ENCODE measurements around the gene ROR2. TPM values are rescaled to one million over a fixed set of nuclear protein-coding genes. Genes with fewer than 3 reads are reported as not detected.

Gene ROR2
- total RNA-seq, 2 donors from 2014 or later: 4.0 to 5.4 TPM

DNA sequence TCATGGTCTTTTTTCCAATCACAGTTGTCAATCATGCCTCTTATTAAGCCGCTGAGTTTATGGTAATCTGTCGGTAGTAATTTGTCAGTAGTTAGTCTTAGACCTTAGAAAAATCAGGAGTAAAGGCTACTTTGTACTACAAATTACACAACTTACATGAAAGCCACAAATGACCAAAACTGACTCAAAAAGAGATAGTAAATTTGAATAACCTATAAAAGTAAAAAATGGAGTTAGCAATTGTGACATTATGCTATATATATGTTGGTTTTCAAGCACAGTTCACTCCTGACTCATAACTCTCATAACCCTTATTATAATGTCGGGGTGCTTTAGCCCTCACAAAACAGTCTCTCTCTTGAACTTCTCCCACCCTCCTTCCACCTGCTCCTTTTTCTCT lies 251.8 kb downstream of the ROR2 start:
- H3K36me3 ChIP-seq (replicated peaks in 1 of 2; ENCODE audit: insufficient read depth in 1 of 2, low read depth in 2 of 2): no peaks in the 10 kb centered on the region
- DNase-seq (no peak), ATAC-seq (no peak)
- no peaks in the 10 kb centered on the region for H3K4me1 ChIP-seq
- intact Hi-C loops (cut with DNase I): no loop called here
- H3K9me3 ChIP-seq: no peaks in the 10 kb centered on the region
- H3K27me3 ChIP-seq: no peaks in the 10 kb centered on the region
- TF ChIP-seq POLR2A (IDR thresholded peaks at IDR 0.05): no peak
- TF ChIP-seq, protein P1, sequence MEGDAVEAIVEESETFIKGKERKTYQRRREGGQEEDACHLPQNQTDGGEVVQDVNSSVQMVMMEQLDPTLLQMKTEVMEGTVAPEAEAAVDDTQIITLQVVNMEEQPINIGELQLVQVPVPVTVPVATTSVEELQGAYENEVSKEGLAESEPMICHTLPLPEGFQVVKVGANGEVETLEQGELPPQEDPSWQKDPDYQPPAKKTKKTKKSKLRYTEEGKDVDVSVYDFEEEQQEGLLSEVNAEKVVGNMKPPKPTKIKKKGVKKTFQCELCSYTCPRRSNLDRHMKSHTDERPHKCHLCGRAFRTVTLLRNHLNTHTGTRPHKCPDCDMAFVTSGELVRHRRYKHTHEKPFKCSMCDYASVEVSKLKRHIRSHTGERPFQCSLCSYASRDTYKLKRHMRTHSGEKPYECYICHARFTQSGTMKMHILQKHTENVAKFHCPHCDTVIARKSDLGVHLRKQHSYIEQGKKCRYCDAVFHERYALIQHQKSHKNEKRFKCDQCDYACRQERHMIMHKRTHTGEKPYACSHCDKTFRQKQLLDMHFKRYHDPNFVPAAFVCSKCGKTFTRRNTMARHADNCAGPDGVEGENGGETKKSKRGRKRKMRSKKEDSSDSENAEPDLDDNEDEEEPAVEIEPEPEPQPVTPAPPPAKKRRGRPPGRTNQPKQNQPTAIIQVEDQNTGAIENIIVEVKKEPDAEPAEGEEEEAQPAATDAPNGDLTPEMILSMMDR (IDR thresholded peaks at IDR 0.05): no peak
- no peak overlapping the region for H3K4me3 ChIP-seq
- H3K27ac ChIP-seq: no peak overlapping the region
- 77 to 78% methylated on average over 3 of the region's 3 CpGs for WGBS, 2 donors

- DNase-seq: no peak
Measured at GRCh38 chr9:91697201-91697600, 252.8 kb downstream of the ROR2 start.

DNA sequence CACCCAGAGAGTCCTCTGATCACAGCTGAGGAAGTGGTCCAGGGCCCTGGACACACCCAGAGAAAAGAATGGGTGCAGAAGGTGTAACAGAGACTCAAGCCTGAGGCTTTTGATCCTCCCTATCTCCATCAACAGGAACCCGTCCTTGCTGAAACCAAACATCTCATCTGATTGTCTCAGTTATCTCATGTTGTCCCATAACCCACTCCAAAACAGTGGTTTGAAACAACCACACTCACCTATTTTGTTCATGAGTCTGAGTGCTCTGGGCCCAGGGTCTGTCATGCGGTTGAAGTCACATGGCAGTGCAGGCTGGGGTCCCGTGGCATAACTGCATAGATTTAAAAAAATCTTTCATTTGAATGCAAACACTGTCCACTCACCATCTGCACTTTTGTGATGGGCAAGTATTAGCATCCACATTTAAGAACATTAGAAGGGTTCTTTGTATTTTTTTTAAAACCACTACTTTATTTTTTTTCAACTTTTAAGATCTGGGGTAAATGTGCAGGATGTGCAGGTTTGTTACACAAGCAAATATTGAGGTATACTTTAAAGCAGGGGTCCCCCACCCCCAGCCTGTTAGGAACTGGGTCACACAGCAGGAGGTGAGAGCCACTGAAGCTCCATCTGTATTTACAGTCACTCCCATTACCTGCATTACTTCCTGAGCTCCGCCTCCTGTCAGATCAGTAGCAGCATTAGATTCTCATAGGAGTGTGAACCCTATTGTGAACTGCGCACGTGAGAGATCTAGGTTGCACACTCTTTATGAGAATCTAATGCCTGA lies 255.8 kb downstream of the ROR2 start:
- no peaks in the 10 kb centered on the region for H3K4me1 ChIP-seq
- no peak overlapping the region for H3K4me3 ChIP-seq
- ATAC-seq: no peak
- intact Hi-C loops (cut with DNase I): no loop called here
- no peak for TF ChIP-seq POLR2A (IDR thresholded peaks at IDR 0.05)
- TF ChIP-seq, protein P1 (IDR thresholded peaks at IDR 0.05): no peak
- no peak overlapping the region for H3K27ac ChIP-seq
- 67 to 75% methylated on average over 6 of the region's 6 CpGs for WGBS, 2 donors
- H3K27me3 ChIP-seq: no peaks in the 10 kb centered on the region
- no peak for DNase-seq
- no peaks in the 10 kb centered on the region for H3K36me3 ChIP-seq (replicated peaks in 1 of 2; ENCODE audit: insufficient read depth in 1 of 2, low read depth in 2 of 2)
- H3K9me3 ChIP-seq: no peaks in the 10 kb centered on the region

More at GRCh38 chr9:91697201-91697600, 252.8 kb downstream of the ROR2 start:
- H3K9me3 ChIP-seq: no peaks in the 10 kb centered on the region
- no peak overlapping the region for H3K27ac ChIP-seq
- no peak for TF ChIP-seq POLR2A (IDR thresholded peaks at IDR 0.05)
- TF ChIP-seq, protein P1 (IDR thresholded peaks at IDR 0.05): no peak
- no peaks in the 10 kb centered on the region for H3K36me3 ChIP-seq (replicated peaks in 1 of 2; ENCODE audit: insufficient read depth in 1 of 2, low read depth in 2 of 2)
- no peak for ATAC-seq
- no peaks in the 10 kb centered on the region for H3K4me1 ChIP-seq
- no peak overlapping the region for H3K4me3 ChIP-seq
- intact Hi-C loops (cut with DNase I): no loop called here
- 86 to 96% methylated on average over 6 to 7 of the region's 7 CpGs for WGBS, 2 donors
- no peaks in the 10 kb centered on the region for H3K27me3 ChIP-seq

DNA sequence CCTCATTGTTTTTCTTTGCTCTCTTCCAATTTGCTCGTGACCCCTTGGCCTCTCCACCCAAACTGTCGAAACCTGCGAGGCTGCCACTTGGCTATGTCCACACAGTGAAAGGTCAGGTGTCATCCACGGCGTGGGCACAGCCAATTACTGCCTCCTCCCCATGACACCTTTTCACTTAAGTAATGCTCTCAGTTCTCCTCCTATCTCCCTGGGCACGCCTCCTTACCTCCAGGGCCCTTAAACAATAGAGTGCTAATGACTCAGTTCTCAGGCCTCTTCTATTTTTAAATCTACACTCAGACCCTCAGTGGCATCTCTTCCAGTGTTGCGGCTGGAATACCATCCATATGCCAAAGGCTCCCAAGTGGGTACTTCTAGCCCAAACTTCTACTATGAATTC lies 256.8 kb downstream of the ROR2 start:
- no peaks in the 10 kb centered on the region for H3K27me3 ChIP-seq
- WGBS, 2 donors: 73 to 76% methylated on average over 7 of the region's 7 CpGs
- no peak overlapping the region for H3K4me3 ChIP-seq
- no peak for TF ChIP-seq POLR2A (IDR thresholded peaks at IDR 0.05)
- TF ChIP-seq, protein P1 (IDR thresholded peaks at IDR 0.05): no peak
- H3K9me3 ChIP-seq: no peaks in the 10 kb centered on the region
- H3K27ac ChIP-seq: no peak overlapping the region
- no peak for DNase-seq
- ATAC-seq: no peak
- H3K4me1 ChIP-seq: no peaks in the 10 kb centered on the region
- intact Hi-C loops (cut with DNase I): no loop called here
- no peaks in the 10 kb centered on the region for H3K36me3 ChIP-seq (replicated peaks in 1 of 2; ENCODE audit: insufficient read depth in 1 of 2, low read depth in 2 of 2)
